ENCODE measurements around the gene NKG7.

The NKG7 gene

GRCh38 chr19:51342631-51343569 lies 29.6 kb downstream of the NKG7 start:
- TF ChIP-seq REST (IDR thresholded peaks at IDR 0.05; ENCODE audit: insufficient read depth in 1 of 2, low read depth in 2 of 2, low read length in 2 of 2) (no peak), POLR2AphosphoS5 (IDR thresholded peaks at IDR 0.05; ENCODE audit: low read depth, low read length) (no peak), TAF1 (IDR thresholded peaks at IDR 0.05; ENCODE audit: borderline replicate concordance, insufficient read depth, low read length) (no peak), FOXP2 (optimal IDR thresholded peaks at IDR 0.05; ENCODE audit: borderline replicate concordance, extremely low read depth, extremely low read length, insufficient read depth) (no peak), SIN3A (IDR thresholded peaks at IDR 0.05; ENCODE audit: borderline replicate concordance, insufficient read depth, low read length) (no peak)

- peak; percentile 68 to 80 for TF ChIP-seq REST (IDR thresholded peaks at IDR 0.05; ENCODE audit: insufficient read depth in 1 of 2, low read depth in 2 of 2, low read length in 2 of 2)
- TF ChIP-seq TAF1 (IDR thresholded peaks at IDR 0.05; ENCODE audit: borderline replicate concordance, insufficient read depth, low read length): no peak
These were observed 30.4 kb downstream of the NKG7 start, which contains the start of gene VSIG10L for GRCh38 chr19:51341976-51342580. Gene VSIG10L, minus strand, starts transcription at chr19:51342139. Its CDS starts 15 bp downstream, at chr19:51342124.

- TF ChIP-seq REST (IDR thresholded peaks at IDR 0.05; ENCODE audit: insufficient read depth in 1 of 2, low read depth in 2 of 2, low read length in 2 of 2): no peak
- TF ChIP-seq POLR2AphosphoS5 (IDR thresholded peaks at IDR 0.05; ENCODE audit: low read depth, low read length): no peak
- no peak for TF ChIP-seq FOXP2 (optimal IDR thresholded peaks at IDR 0.05; ENCODE audit: borderline replicate concordance, extremely low read depth, extremely low read length, insufficient read depth)
- TF ChIP-seq SIN3A (IDR thresholded peaks at IDR 0.05; ENCODE audit: borderline replicate concordance, insufficient read depth, low read length): no peak
- no peak for TF ChIP-seq TAF1 (IDR thresholded peaks at IDR 0.05; ENCODE audit: borderline replicate concordance, insufficient read depth, low read length)
These were observed 31.4 kb downstream of the NKG7 start for GRCh38 chr19:51341066-51341465.

GRCh38 chr19:51339687-51340656 lies 32.5 kb downstream of the NKG7 start:
- TF ChIP-seq POLR2AphosphoS5 (IDR thresholded peaks at IDR 0.05; ENCODE audit: low read depth, low read length): peak; percentile 69; the same call in 1 of the 2 replicates
- peak; percentile 14 for TF ChIP-seq FOXP2 (optimal IDR thresholded peaks at IDR 0.05; ENCODE audit: borderline replicate concordance, extremely low read depth, extremely low read length, insufficient read depth)
- TF ChIP-seq REST (IDR thresholded peaks at IDR 0.05; ENCODE audit: insufficient read depth in 1 of 2, low read depth in 2 of 2, low read length in 2 of 2): no peak
- no peak; the same call in 1 of the 2 replicates for TF ChIP-seq TAF1 (IDR thresholded peaks at IDR 0.05; ENCODE audit: borderline replicate concordance, insufficient read depth, low read length)
- TF ChIP-seq SIN3A (IDR thresholded peaks at IDR 0.05; ENCODE audit: borderline replicate concordance, insufficient read depth, low read length): no peak

Measured in PFSK-1 (cell line).